HG03060 (cell line): Measurements from ENCODE around the gene CCP110.
"Not testable (repeated sequence)": the region's sequence is repeated elsewhere in the genome, so short reads cannot be mapped to it uniquely, and the experiment has no call there.

ENCODE experiments used
- ATAC-seq: cut with Tn5 transposase; IDR thresholded peaks from one replicate; pipeline ENCODE4 v1.9.1; 2021; ENCODE audit warnings: low read depth, moderate number of reproducible peaks; ENCODE audit not compliant: unreplicated experiment

The CCP110 gene

GRCh38 chr16:19543278-19543996 is 19.7 kb downstream of the CCP110 start:
- ATAC-seq = not testable (repeated sequence)

GRCh38 chr16:19548144-19548543 is 24.4 kb downstream of the CCP110 start:
- no peak for ATAC-seq

- no peak for ATAC-seq
Measured at GRCh38 chr16:19549673-19550072, 25.9 kb downstream of the CCP110 start.

- ATAC-seq = peak; percentile 89
Measured at GRCh38 chr16:19555186-19555937, 31.6 kb downstream of the CCP110 start, which contains the start of gene VPS35L. Gene VPS35L, plus strand, starts transcription at chr16:19555703. Its CDS starts 27 bp downstream, at chr16:19555730.

GRCh38 chr16:19555938-19556771 is 32.4 kb downstream of the CCP110 start:
- no peak for ATAC-seq

GRCh38 chr16:19559242-19559910 is 35.6 kb downstream of the CCP110 start:
- no peak for ATAC-seq

GRCh38 chr16:19560078-19560477 is 36.3 kb downstream of the CCP110 start:
- no peak for ATAC-seq

GRCh38 chr16:19563377-19563776 is 39.6 kb downstream of the CCP110 start:
- ATAC-seq = no peak

- ATAC-seq = no peak
Measured at GRCh38 chr16:19566362-19566761, 42.6 kb downstream of the CCP110 start.

- no peak for ATAC-seq
Measured at GRCh38 chr16:19567560-19567959, 43.8 kb downstream of the CCP110 start.

- ATAC-seq = no peak
Measured at GRCh38 chr16:19573997-19574396, 50.3 kb downstream of the CCP110 start.

GRCh38 chr16:19574615-19575014 is 50.9 kb downstream of the CCP110 start:
- no peak for ATAC-seq

- ATAC-seq = no peak
Measured at GRCh38 chr16:19578378-19578971, 54.7 kb downstream of the CCP110 start.

GRCh38 chr16:19582050-19582831 is 58.5 kb downstream of the CCP110 start:
- ATAC-seq = no peak

- no peak for ATAC-seq
Measured at GRCh38 chr16:19583665-19584300, 60.0 kb downstream of the CCP110 start.

GRCh38 chr16:19588661-19589060 is 64.9 kb downstream of the CCP110 start:
- ATAC-seq = no peak

GRCh38 chr16:19589106-19589505 is 65.4 kb downstream of the CCP110 start:
- no peak for ATAC-seq

- ATAC-seq = no peak
Measured at GRCh38 chr16:19589771-19590302, 66.1 kb downstream of the CCP110 start.
